Measurements from ENCODE around the gene SLC25A48.

DNA sequence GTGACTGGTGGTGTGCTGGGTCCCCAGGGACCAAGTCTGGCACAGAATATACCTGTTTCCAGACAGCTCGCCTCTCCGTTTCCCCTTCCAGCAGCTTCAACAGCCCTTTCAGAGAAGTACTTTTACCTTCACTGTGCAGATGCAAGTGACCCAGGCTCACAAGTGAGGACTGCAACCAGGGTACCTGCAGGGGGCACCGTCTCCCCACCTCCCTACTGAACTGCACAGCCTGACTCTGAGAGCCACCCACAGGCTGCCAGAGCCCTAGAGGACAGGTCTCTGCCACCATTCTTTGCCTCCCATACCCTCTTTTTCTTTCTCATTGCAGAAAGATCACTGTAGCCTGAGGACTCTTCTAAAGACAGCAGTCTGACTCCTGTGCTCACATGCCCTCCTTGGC is 45.8 kb downstream of the SLC25A48 start:
- TF ChIP-seq, protein P1, sequence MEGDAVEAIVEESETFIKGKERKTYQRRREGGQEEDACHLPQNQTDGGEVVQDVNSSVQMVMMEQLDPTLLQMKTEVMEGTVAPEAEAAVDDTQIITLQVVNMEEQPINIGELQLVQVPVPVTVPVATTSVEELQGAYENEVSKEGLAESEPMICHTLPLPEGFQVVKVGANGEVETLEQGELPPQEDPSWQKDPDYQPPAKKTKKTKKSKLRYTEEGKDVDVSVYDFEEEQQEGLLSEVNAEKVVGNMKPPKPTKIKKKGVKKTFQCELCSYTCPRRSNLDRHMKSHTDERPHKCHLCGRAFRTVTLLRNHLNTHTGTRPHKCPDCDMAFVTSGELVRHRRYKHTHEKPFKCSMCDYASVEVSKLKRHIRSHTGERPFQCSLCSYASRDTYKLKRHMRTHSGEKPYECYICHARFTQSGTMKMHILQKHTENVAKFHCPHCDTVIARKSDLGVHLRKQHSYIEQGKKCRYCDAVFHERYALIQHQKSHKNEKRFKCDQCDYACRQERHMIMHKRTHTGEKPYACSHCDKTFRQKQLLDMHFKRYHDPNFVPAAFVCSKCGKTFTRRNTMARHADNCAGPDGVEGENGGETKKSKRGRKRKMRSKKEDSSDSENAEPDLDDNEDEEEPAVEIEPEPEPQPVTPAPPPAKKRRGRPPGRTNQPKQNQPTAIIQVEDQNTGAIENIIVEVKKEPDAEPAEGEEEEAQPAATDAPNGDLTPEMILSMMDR (conservative IDR thresholded peaks at IDR 0.05 in 1 of 2, IDR thresholded peaks at IDR 0.05 in 1 of 2; ENCODE audit: low read depth in 1 of 2, low read length in 2 of 2): peak; percentile 14 to 26
- no peak for TF ChIP-seq EZH2 (IDR thresholded peaks at IDR 0.05; ENCODE audit: low read length, missing control alignments)

Data from fibroblast of lung (primary cell).